Panc1 (cell line): ENCODE data around the gene CNTNAP1. TPM values are rescaled to one million over a fixed set of nuclear protein-coding genes. Genes with fewer than 3 reads are reported as not detected.

Experiments
- ATAC-seq: fragments of 200-7000 bp; cut with Tn5 transposase; 2 replicates; pipeline ENCODE4 v1.9.1; 2020; ENCODE audit warnings: mild to moderate bottlenecking, moderate library complexity
- BruUV-seq: library from RNA; stranded (reverse); fragments of 400-500 nt; replicated peaks from 2 replicates; lab custom pipeline; 2021; lab: Mats Ljungman, UMichigan
- CTCF ChIA-PET: fragments of 300-600 bp; sonication (Branson Sonifier 250); formaldehyde crosslinking; loops from one replicate; lab custom pipeline; 2022; ENCODE audit warnings: antibody characterized with exemption; lab: Charles Lee
- POLR2A ChIA-PET: fragments of 300-600 bp; sonication (Branson Sonifier 250); formaldehyde crosslinking; loops from one replicate; lab custom pipeline; 2022; ENCODE audit warnings: antibody characterized with exemption; lab: Charles Lee
- DNase-seq: peaks from one replicate; pipeline ENCODE4 v3.0.0-alpha.2; 2010; ENCODE audit warnings: low read depth, low spot score
- H3K27ac ChIP-seq: 2 replicates; pipeline ENCODE4 v1.5.1; 2011; ENCODE audit warnings: mild to moderate bottlenecking, low read length, inconsistent platforms
- H3K27me3 ChIP-seq: fragments of 200-500 bp; sonication (Bioruptor generic); 2 replicates; pipeline ENCODE4 v1.6.0; 2014; ENCODE audit warnings: low read length, inconsistent platforms; ENCODE audit not compliant: control insufficient read depth, insufficient read depth
- H3K36me3 ChIP-seq: fragments of 200-500 bp; sonication (Bioruptor generic); 2 replicates; pipeline ENCODE4 v1.5.1; 2014; ENCODE audit warnings: inconsistent platforms, mild to moderate bottlenecking, low read length, moderate library complexity; ENCODE audit not compliant: control insufficient read depth, insufficient read depth
- H3K4me1 ChIP-seq: 2 replicates; pipeline ENCODE4 v1.5.1; 2011; ENCODE audit warnings: inconsistent platforms, mild to moderate bottlenecking, low read length, moderate library complexity; ENCODE audit not compliant: control insufficient read depth, insufficient read depth
- H3K4me3 ChIP-seq, 2 experiments: 2 replicates each; pipeline ENCODE4 v1.5.1; 2011 to 2012; ENCODE audit warnings: low read depth in 2 of 2, low read length in 2 of 2, mild to moderate bottlenecking in 2 of 2, inconsistent platforms in 1 of 2, moderate library complexity in 1 of 2
- H3K9me3 ChIP-seq: fragments of 200-500 bp; sonication (Bioruptor generic); 2 replicates; pipeline ENCODE4 v1.5.1; 2014; ENCODE audit warnings: low read depth, mild to moderate bottlenecking, inconsistent platforms, low read length, moderate library complexity; ENCODE audit not compliant: control insufficient read depth, insufficient read depth
- CTCF ChIP-seq: fragments of 450-650 bp; IDR thresholded peaks from 2 replicates; pipeline ENCODE4 v1.5.1; 2017; ENCODE audit warnings: mild to moderate bottlenecking
- POLR2AphosphoS5 ChIP-seq: IDR thresholded peaks from 2 replicates; pipeline ENCODE4 v1.6.1; 2012; ENCODE audit warnings: mild to moderate bottlenecking, low read depth, low read length, moderate library complexity
- REST ChIP-seq, 2 experiments: IDR thresholded peaks; 2 replicates each; pipeline ENCODE4 v1.6.1; 2011 to 2012; ENCODE audit warnings: low read depth in 2 of 2, control low read depth in 1 of 2, low read length in 1 of 2, mild to moderate bottlenecking in 1 of 2, moderate library complexity in 1 of 2; ENCODE audit not compliant: insufficient read depth in 1 of 2
- SIN3A ChIP-seq: IDR thresholded peaks from 2 replicates; pipeline ENCODE4 v1.6.1; 2012; ENCODE audit warnings: low read depth, mild to moderate bottlenecking, low read length, moderate library complexity, borderline replicate concordance; ENCODE audit not compliant: insufficient read depth
- TCF7L2 ChIP-seq: IDR thresholded peaks from 2 replicates; pipeline ENCODE4 v1.6.1; 2011; ENCODE audit warnings: mild to moderate bottlenecking, low read depth, low read length, inconsistent platforms
- in situ Hi-C: cut with HindIII; loops from 2 replicates; pipeline ENCODE4 v1.10.0; 2016; ENCODE audit warnings: low sequenced_read_pairs, low pct_unique_long_range_greater_than_20kb
- intact Hi-C: fragments of 100-400 bp; cut with micrococcal nuclease; formaldehyde crosslinking; loops from one replicate; pipeline ENCODE4 v1.10.0; 2022; ENCODE audit not compliant: unreplicated experiment
- total RNA-seq: library from RNA; stranded (reverse); gene quantifications from one replicate; pipeline ENCODE4 v1.2.1, GENCODE V29; 2021; ENCODE audit not compliant: unreplicated experiment

CNTNAP1 gene
- total RNA-seq, 1 experiment from 2014 or later: 20.4 TPM

- H3K27me3 ChIP-seq: no peaks in the 10 kb centered on the region
- in situ Hi-C loops (no loop called here), intact Hi-C loops (no loop called here)
- H3K4me3 ChIP-seq: no peak overlapping the region
- TF ChIP-seq TCF7L2 (no peak), SIN3A (no peak), REST (IDR thresholded peaks at IDR 0.05; ENCODE audit: insufficient read depth in 1 of 2, low read depth in 2 of 2, low read length in 1 of 2) (no peak), CTCF (no peak), POLR2AphosphoS5 (no peak)
- H3K36me3 ChIP-seq: no peaks in the 10 kb centered on the region
- POLR2A ChIA-PET: no interaction called here
- DNase-seq (no peak), ATAC-seq (no peak)
- no TSS peak for BruUV-seq
- H3K9me3 ChIP-seq: no peaks in the 10 kb centered on the region
- CTCF ChIA-PET: no interaction called here
- H3K4me1 ChIP-seq: peaks cover 8% of the 10 kb centered on the region
- no peak overlapping the region for H3K27ac ChIP-seq
These were observed 3.5 kb downstream of the CNTNAP1 start for GRCh38 chr17:42685831-42686230.

GRCh38 chr17:42686520-42687128, 4.3 kb downstream of the CNTNAP1 start:
- no peak for TF ChIP-seq POLR2AphosphoS5
- no peak for TF ChIP-seq REST (IDR thresholded peaks at IDR 0.05; ENCODE audit: insufficient read depth in 1 of 2, low read depth in 2 of 2, low read length in 1 of 2)
- TF ChIP-seq TCF7L2: no peak
- TF ChIP-seq SIN3A: no peak
- no peak for TF ChIP-seq CTCF
- peaks cover 3% of the 10 kb centered on the region for H3K4me1 ChIP-seq
- no TSS peak for BruUV-seq
- ATAC-seq: no peak
- H3K27me3 ChIP-seq: no peaks in the 10 kb centered on the region
- ChIA-PET CTCF (no interaction called here), POLR2A (no interaction called here)
- no peaks in the 10 kb centered on the region for H3K9me3 ChIP-seq
- no peak for DNase-seq
- no peak overlapping the region for H3K27ac ChIP-seq
- intact Hi-C loops: no loop called here
- in situ Hi-C loops: no loop called here
- H3K36me3 ChIP-seq: no peaks in the 10 kb centered on the region
- H3K4me3 ChIP-seq: no peak overlapping the region
